GM18526 (cell line): ENCODE data around the gene CLEC10A.

Experiments used
- POLR2A ChIP-seq: IDR thresholded peaks from 3 replicates; pipeline ENCODE4 v1.6.1; 2011; ENCODE audit not compliant: insufficient read length; ENCODE audit errors: extremely low read depth

The CLEC10A gene

DNA sequence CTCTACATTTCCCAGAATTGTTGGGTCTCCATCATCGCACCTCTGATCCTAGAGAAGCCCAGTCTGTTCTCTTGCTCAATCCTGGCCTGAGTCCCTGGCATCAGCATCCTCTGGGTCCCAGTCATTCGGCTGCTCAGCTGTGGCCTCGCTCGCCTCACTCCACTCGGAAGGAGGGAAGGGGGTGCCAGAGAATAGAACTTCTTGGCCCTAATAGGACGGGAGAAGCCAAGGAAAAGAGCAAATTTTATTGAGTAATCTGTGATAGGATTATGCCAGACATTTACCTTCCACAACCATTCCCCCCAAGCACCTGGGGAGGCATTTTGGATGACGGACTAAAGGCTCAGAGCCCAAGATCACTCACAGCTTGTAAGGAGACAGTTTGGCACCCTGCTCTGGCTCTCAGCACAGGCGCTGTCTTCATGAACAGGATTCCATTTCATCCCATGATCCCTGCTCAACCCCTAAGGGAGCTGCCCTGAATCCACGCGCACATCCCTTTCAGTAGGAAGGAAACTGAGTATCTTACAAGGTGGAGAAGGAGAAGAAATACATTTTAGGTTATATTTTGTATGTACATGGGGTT, 498 bp upstream of the CLEC10A start:
- no peak for TF ChIP-seq POLR2A

DNA sequence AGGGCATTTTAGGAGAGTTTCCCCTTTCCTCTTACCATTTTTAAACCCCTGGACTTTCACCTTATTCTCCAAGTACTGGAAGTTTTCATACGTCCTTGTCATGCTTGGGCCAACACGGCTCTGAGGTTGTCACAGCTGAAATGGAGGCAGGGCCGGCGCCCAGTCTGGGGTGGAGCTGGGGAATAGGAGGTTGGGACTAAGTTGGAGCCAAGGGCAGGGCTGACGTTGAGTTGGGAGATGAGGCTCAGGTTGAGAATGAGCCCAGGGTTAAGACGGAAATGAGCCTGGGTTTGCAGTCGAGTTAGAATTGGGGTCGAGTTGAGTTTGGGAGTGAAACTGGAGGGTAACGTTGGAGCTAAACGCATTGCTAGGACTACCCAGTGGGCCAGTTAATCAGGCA, 1.3 kb downstream of the CLEC10A start:
- TF ChIP-seq POLR2A, result no peak

DNA sequence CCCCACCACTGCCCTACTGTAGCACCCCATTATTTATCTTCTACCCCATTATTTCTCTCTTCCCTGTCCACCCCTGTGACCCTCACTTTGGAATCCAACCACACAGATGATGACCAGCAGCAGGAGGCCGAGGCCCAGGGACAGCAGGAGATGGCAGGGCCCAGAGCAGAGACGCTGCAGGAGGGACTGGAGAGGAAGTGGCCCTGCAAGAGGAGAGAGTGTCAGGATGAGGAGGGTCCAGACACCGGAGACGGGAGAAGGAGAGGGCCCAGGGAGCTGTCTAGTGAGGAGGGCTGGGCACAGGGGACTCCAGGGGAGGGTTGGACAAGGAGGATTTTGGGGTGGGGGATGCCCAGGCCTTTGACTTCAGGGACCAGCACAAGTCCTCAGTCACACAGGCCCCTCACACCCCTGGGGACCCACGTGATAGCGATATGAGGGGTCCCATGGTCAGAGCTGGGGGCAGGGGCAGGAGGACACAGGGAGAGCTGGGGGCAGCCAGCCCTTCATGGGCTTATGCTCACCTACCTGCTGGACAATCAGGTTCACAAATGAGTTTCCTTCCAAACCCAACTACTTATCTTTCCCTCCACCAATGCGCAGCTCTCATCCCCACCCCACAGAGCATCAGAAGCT, 2.0 kb downstream of the CLEC10A start:
- TF ChIP-seq POLR2A, result no peak

DNA sequence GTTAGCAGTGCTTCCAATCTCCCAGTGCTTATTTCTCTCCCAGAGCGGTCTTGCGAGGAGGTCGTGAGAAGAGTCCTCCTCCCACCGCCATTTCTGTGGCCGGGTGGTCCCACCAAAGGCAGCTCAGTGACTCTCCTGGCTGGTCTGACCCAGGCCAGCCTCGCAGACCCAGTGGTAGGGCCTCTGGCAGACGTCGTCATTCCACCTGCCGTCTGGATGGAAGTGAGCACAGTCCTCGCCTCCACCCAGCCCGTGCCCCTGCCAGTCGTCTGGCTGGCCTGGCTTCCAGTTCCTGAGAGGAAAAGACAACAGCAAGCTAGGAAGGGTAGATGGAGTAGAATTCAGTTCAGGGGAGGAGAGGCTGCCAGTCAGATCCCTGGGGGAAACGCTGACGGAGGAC, 5.1 kb downstream of the CLEC10A start:
- TF ChIP-seq POLR2A, result no peak

DNA sequence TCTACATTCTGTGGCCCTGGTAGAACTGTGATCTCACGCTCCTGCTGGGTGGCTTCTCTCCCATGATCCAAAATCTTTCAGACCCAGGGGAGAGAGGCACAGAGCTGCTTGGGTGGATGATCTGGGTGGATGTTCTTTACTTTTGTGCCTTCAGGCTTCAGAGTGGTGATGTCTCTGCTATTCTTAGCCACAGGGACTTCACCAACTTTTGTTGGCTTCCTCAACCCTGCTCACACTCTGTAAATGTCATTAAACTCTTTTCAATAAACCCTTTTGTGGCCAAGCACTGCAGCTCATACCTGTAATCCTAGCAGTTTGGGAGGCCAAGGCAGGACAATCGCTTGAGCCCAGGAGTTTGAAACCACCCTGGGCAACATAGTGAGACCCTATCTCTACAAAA, 7.6 kb downstream of the CLEC10A start:
- TF ChIP-seq POLR2A, result no peak

GRCh38 chr17:7070712-7071111, 9.3 kb downstream of the CLEC10A start:
- no peak for TF ChIP-seq POLR2A

DNA sequence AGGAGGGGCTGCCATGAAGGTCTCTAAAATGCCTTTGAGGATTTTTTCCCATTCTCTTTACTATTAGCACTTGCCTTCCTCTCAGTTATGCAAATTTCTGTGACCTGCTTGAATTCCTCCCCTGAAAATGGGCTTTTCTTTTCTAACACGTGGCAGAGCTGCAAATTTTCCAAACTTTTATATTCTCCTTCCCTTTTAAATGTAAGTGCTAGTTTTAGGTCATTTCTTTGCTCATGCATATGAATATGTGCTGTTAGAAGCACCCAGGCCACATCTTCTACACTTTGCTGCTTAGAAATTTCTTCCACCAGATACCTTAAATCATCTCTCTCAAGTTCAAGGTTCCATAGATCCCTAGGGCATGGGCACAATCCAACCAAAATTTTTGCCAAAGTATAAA, 11.8 kb downstream of the CLEC10A start:
- TF ChIP-seq POLR2A, result no peak

DNA sequence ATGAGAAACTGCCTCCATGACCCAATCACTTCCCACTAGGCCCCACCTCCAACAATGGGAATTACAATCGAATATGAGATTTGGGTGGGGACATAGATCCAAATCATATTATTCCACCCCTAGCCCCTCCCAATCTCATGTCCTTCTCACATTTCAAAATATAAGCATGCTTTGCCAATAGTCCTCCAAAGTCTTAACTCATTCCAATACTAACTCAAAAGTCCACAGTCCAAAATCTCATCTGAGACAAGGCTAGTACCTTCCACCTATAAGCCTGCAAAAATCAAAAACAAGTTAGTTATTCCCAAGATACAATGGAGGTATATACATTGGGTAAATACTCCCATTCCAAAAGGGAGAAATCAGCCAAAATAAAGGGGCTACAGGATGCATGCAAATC, 12.9 kb downstream of the CLEC10A start:
- TF ChIP-seq POLR2A, result no peak

GRCh38 chr17:7064261-7064660, 15.8 kb downstream of the CLEC10A start:
- no peak for TF ChIP-seq POLR2A

DNA sequence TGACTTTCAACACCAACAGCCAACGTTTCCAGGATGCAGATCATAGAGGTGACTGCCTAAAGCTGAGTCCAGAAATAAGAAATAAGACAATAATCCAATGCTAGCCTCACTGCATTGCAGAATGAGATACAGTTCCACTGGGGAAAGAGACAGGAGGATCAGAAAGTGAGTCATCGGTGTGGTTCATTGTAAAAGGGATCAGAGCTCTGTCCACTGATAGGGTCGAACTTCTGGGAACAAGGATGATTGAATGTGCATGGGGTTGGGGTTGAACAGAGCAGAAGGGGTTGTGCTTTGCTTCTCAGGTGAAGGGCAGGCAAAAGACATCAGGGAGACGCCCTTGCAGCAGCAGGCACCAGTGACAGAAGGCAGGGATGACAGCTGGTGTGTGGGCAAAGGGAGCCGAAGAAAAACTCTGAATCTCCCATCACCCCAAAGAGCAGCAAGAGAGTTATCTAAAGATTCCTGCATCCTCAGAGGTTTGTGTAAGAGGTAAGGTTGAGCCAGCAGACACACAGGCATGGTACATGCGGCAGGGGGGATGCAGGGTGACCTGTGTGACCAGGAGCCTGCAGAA, 16.4 kb downstream of the CLEC10A start:
- TF ChIP-seq POLR2A, result no peak

DNA sequence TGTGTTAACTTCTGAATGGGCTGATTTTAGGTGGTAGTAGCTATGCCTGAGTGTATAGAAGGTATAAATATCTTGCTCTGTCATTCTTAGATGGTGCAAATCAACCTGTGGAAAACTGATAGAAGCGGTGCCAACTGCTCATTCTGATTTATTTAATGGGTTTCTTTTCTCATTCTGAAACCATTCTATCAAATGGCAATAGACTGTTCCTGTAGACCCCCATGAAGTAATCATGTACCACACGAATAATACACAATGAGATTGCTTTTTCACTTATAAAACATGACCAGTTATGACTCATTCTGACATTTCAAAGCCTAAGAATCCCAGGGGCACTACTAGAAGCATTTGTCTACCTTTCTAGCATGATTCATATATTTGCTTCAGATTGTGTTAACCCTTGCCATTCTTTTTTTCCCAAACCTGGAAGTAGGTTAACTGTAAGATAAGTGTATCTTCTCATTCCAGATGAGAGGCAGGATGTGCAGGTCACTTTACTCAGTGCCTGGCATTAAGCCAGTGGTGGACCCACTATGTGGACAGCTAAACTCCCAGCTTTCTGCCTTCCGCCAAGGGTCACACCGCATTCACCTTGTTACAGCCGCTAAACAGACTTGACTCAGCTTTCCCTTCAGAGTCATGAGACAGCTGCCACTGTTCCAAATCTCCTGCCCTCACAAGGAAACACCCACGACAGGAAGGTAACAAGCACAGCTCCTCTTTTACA, 19.7 kb downstream of the CLEC10A start:
- no peak for TF ChIP-seq POLR2A

DNA sequence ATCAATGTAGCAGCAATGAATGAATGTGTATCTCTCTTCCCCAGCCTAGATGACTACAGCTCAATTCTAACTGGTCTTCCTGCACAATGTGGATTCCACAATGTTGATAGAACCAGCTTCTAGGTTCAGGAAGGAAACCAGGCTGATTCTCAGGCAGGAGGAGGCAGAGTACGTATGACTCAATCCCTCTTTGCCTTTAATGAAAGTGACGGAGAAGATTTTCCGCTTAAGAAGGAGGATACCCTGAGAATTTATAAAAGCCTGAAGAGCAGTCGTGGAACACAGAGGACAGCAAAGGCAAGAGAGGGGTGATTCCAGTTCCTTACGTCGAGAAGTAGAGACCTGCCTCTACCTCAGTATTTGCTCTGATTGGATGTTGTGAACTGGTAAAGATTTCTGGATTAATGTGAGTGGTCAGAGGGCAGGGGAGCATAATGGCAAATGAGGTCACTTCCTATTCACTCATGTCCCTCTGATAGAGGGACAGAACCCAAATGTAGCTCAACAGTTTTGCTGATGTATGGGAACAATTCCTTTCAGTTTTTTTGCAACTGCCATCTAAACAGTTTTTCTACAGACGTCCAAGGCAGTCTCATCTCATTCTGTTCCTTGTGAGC, 21.1 kb downstream of the CLEC10A start:
- no peak for TF ChIP-seq POLR2A

DNA sequence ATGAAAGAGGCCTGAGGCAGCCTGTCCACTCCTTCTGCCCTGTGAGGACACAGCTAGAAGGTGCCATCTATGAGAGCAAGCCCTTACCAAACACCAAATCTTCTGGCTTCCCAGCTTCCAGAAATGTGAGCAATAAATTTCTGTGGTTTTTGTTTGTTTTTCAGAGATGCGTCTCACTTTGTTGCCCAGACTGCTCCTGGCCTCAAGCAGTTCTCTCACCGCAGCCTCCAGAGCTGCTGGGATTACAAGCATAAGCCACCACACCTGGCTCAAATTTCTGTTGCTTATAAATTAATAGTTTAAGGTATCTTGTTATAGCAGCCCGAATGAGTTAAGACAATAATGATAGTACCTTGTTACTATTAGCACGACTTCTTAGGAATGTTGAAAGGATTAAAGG, 23.7 kb downstream of the CLEC10A start:
- no peak for TF ChIP-seq POLR2A

DNA sequence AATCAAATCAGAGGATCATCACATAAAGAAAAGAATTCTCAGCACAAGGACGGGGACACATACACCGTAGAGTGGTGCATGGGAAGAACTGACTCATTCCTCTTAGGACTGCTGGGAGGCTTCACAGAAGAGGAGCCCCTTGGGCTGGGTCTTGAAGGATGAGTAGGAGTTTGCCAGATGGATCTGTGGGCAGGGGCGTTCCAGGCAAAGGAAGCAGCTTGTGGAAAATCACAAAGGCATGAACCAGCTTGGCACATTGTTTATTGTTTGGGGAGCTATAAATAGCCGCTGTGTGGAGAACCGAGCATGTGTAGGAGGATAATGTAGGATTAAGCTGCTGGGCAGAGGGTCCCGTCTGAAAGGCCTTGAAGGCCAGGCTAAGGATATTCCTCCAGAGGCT, 31.1 kb downstream of the CLEC10A start:
- no peak for TF ChIP-seq POLR2A

DNA sequence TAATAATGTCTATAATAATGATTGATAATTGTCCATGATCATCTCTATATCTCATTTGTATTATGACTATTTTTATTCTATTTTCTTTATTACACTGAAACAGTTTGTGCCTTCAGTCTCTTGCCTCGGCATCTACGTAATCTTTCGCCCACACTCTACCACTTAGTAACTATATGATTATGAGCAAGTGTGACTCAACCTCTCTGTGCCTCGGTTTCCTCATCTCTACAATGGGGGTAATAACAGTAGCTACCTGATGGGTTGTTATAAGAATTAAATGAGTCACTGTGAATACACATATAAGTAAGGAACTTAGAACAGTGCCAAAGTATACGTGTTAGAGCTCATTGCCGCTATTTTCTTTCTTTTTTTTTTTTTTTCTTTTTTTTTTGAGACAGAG, 32.5 kb downstream of the CLEC10A start:
- TF ChIP-seq POLR2A, result no peak

GRCh38 chr17:7046127-7046724, 33.8 kb downstream of the CLEC10A start:
- no peak for TF ChIP-seq POLR2A

DNA sequence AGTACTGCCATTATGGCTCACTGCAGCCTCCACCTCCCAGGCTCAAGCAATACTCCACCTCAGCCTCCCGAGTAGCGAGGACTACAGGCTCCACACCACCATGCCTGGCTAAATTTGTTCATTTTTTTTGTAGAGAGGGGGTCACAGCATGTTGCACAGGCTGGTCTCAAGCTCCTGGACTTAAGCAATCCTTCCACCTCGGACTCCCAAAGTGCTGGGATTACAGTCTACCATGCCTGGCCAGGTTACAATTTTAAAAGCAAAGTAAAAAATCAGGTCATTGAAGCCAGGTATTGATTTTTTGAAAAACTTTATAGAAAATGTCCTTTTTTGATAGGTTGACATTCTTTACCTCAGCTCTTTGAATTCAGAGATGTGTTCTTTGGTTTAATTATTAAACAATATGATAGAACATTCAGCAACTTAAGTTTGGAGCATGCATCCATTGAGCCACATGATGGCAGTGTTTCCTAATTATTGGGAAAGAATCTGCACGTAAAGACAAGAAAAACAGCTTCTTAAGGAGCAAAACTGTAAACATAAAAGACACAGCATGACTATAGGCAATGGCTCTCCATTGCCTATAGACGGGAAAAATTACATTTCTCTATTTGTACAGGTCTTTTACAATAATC, 34.4 kb downstream of the CLEC10A start:
- no peak for TF ChIP-seq POLR2A
